T47D (cell line): ENCODE measurements around the gene RACGAP1.

Experiments used
- DNase-seq, 2 experiments: peaks; one replicate each; pipeline versions ENCODE4 v3.0.0 to v3.0.0-alpha.2; 2011 to 2012; ENCODE audit warnings: low read depth in 1 of 2, low spot score in 1 of 2
- JUND ChIP-seq: IDR thresholded peaks from 2 replicates; pipeline ENCODE4 v1.6.1; 2012; ENCODE audit warnings: low read depth
- in situ Hi-C: cut with HindIII; loops from 2 replicates; pipeline ENCODE4 v1.10.0; 2016; ENCODE audit warnings: low sequenced_read_pairs, low pct_unique_long_range_greater_than_20kb

RACGAP1 gene

DNA sequence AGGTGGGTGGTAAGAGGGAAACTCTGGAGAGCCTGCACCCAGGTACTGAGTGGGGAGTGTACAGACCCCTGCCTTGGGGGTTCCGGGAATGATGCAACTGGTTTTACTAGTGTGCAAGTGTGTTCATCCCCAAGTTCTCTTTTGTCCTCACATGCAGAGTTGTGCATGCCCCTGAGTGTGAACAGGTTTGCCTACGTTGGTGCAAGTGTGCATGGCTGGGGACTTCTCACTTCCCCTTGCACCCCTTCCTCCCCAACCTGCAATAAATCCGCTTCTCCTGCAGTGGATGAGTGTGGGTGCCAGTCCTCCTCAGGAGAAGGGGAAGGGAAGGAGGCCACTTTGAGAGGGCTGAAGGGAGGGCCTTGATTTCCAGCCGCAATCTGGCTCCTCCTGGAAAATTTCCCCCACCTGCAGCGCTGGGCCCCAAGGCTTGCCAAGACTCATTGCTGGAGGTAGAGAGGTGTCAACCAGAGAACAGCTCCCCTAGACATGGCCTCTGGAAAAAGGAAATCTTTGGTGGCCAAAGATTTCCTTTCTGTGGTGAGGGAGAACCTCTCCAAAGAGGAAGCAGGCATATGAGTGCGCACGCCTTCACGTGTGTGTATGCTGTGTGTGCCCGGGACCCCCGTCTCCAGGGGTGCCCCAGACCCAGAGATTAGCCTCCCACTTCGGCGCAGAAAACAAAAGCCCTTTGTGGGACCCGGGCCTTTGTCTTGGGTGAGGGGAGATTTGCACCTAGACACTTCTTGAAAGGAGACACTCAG lies 69.2 kb downstream of the RACGAP1 start:
- TF ChIP-seq JUND, result no peak
- in situ Hi-C loops, result no loop called here
- no peak for DNase-seq

DNA sequence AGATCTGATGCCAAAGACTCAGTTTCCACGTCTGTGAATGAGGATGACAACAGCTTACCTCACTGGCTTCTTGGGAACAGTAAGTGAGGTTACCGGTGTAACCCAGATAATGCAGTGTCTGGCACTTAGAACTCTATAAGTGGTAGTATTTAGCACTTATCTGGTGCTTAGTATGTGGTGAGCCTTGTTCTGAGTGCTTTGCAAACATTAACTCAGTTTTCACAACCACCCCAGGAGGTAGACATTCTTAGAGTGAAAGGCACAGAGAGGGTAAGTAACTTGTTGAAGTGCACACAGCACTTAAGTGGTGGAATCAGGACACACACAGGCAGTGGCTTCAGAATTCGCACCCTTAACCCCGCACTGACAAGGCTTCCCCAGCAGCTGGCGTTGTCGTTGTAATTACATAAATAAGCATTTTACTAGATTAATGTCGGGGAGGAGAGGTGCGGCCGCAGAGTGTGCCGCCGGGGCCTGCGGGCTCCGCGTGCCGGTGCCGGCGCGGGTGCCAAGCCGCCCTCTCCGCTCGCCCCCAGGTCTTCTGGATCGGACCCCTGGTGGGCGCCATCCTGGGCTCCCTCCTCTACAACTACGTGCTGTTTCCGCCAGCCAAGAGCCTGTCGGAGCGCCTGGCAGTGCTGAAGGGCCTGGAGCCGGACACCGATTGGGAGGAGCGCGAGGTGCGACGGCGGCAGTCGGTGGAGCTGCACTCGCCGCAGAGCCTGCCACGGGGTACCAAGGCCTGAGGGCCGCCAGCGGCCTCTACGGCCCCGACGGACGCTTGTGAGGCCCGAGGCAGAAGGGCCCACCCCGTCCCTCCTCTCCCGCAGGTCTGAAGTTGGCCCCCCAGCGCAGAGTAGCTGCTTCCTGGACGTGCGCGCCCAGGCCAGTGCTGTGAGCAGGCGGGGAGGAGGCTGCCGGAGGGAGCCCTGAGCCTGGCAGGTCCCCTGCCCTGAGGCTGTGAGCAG lies 70.1 kb downstream of the RACGAP1 start:
- DNase-seq, result no peak
- TF ChIP-seq JUND, result no peak
- in situ Hi-C loops, result no loop called here

DNA sequence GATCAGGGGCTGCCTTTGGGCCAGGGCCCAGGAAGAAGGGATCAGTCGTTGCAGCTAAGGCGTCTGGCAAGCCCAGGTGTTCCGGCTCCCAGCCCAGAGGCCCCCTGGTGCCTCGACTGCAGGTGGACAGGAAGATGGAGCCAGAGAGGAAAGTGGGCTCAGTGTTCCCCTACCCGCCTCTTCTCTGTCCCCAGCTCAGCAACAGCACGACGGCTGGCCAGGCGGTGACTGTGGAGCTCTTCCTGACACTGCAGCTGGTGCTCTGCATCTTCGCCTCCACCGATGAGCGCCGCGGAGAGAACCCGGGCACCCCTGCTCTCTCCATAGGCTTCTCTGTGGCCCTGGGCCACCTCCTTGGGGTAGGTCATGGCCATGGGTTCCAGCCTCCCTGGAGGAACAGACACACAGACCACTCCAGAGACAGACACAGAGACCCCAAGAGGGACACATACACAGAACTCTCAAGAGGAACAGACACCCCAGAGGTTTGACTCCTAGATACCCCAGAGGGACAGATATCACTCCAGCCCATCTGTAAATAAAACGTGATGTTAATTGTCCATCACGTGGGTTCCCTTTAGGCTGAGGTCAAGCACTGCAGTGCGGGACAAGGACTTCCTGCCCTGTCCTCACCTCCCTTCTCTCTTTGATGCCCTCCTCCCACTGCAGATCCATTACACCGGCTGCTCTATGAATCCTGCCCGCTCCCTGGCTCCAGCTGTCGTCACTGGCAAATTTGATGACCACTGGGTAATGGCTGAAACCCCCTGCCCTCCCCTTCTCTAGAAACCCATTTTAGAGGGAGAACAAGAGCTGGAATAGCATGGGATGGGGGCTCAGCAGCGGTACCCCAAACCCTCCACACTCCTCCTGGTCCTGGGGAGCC lies 71.1 kb downstream of the RACGAP1 start:
- TF ChIP-seq JUND, result no peak
- DNase-seq, result no peak
- in situ Hi-C loops, result no loop called here

DNA sequence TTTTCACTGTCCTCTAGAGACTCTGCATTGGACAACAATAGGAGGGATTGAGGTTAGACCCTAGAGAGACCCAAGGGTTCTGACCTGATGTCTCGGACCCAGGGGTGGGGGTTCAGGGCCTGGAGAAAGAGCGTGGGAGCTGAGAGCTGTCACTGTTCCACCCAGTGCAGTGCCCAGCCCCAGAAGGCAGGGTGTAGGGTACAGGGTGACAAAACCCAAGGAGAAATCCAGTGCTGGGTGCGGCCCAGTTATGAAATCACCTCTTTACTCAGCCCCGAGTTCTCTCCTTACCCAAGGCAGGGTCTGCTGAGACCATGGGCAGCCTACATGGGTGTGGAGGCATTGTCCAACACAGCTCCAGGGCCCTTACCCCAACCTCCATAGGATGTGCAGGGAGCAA lies 72.1 kb downstream of the RACGAP1 start:
- no peak for DNase-seq
- in situ Hi-C loops, result no loop called here
- TF ChIP-seq JUND, result no peak

DNA sequence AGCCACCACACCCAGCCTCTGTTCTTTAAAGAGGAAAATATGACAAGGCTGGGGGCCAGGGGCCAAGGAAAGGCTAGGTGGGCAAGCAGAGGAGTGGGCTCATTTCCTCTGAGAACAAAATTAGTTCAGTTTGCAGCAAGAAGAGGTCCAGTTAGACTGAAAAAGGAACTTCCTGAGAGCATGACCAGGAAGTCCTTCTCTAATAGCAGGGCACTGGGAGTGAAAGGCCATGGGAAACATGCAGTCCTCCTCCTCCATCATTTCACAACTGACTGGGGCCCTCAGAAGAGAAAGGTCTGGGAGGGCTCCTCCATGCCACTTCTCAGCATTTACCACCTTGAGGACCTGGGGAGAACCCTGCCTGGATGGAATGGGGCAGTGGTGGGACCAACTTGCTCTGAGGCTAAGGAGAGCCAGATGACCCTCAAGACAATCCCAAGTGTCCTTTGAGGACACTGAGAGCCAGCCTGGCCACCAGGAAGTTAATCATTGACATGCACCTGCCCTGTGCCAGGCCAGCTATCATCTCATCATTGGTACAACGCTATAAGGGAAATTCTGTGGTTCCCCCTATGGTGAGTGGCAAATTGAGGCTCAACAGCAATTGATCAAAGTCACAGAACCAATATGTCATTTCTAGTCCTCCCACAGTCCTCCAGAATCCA lies 72.8 kb downstream of the RACGAP1 start:
- no peak for DNase-seq
- no peak for TF ChIP-seq JUND
- in situ Hi-C loops, result no loop called here

DNA sequence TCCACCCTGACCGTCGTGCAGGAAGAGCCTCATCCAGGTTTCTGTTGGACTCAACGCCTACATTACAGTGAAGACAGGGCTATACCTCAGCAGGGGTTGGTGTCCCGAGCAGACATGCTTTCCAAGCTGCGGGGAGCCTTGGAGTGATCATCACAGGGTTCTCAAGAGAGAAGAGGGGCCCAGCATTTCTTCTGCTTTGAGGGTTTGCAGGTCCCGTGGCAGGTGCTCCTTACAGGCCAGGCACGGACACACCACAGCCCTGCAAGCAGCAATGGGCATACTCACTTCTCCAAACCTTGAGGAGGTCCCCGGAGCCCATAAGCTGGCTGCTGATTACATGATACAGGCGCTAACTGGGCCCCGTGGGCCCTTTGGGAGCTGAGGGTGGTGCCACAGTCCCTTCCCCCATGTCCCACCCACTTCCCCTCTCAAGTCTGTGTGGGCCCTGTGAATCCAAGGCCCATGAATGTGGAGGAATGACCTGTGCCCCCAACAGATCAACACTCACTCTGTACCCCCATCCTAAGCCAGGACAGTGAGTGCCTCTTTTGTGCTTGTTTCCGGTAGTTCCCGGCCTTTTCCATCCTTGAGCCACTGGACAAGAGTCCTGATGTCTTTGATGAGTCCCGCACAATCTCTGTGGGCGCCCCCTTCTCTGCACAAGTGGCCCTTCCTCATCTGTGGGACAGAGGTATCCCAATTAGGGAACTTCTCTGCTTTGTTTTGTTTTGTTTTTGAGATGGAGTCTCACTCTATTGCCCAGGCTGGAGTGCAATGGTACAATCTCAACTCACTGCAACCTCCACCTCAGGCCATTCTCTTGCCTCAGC lies 73.7 kb downstream of the RACGAP1 start:
- no peak for DNase-seq
- TF ChIP-seq JUND, result no peak
- in situ Hi-C loops, result no loop called here

DNA sequence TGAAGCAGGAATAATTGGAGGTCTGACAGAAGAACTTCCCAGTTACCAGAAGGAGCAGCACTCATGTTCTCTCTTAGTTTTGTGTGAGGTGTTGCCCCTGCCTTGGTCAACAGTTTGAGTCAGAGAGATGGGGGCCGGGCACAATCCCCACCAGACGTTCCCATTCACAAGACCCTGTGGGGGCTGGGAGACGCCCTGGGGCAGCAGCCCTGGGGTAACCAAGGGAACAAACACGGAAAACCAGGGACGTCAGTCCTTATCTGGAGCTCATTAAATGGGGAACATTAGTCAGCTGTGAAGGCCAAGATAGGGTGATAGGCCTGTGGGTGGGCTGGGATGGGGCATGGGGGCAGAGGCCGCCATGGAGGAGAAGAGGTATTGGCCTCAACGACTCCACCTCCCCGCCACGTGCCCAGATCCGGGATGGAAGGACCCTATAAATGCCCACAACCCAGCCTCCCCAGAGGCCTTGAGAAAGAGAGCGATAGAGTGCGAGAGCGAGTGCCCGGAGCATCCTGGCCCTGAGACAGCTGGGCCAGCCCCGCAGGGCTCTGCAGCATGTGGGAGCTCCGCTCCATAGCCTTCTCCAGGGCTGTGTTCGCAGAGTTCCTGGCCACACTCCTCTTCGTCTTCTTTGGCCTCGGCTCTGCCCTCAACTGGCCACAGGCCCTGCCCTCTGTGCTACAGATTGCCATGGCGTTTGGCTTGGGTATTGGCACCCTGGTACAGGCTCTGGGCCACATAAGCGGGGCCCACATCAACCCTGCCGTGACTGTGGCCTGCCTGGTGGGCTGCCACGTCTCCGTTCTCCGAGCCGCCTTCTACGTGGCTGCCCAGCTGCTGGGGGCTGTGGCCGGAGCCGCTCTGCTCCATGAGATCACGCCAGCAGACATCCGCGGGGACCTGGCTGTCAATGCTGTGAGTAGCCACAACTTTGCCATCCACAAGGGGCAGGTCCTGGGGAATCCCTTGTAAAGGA lies 74.7 kb downstream of the RACGAP1 start, which contains the start of gene AQP2:
Gene AQP2 (plus strand): TSS at position 465 of the 979 bp plus-strand sequence. CDS start 94 bp downstream, at position 559.
- in situ Hi-C loops, result no loop called here
- TF ChIP-seq JUND, result no peak
- DNase-seq, result no peak

DNA sequence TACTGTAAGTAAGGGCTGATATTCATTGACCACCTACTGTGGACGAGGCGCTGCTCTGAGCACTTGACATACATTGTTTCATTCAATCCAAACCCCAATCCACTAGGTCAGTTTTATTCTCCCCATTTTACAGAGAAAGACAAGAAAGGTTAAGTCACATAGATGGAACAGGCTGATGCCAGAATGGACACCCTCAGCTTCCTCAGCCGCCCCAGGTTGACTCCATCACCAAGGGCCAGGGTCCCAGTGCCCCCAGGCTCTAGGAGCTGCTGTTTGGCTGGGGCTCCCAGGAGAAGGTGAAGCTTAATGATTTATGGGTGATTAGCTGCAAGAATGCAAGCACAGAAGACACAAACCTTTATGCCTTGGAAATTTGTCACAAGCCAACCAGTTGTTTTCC lies 75.4 kb downstream of the RACGAP1 start:
- in situ Hi-C loops, result no loop called here
- no peak for TF ChIP-seq JUND
- DNase-seq, result no peak

DNA sequence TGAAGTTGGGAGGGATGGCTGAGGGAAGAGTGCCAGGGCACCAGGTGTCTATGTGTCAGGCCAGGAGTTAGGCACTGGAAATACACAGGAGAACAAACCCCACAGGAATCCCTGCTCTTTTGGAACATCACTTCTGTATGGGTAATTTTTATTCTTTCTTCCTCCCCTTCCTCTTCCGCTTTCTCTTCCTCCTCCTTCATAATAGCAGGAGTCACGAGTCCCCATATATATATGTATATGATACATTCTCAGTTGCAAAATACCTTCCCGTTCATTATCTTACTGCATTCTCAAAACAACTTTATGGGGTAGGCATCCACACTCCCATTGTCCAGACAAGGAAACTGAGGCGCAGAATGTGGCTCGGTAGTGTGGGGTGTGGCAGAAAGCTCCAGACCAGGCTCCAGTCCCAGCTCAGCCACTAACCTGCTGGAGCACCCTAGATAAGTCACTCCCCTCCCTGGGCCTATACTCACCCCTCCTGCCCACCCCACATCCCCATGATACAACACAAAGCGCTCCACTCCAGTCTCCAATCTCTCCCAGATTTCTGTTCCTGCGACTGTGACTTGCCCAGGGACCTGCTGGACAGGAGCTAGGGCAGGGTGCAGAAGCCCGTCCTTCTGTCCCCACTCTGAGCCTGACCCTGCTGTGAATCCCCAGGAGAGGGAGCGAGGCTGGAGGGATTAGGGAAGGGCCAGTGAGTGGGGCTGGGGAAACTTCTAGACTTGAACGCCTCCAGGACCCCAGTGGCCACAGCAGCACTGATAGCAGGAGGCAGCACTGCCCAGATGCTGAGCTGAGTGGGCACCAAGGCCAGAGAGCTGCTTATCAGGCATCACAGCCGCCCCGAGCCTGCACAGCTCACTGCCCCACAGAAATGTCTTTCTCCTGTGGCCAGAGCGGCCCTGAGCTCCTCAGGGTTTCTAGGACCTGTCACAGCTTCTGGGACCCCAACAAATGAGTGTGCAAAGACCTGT lies 76.1 kb downstream of the RACGAP1 start:
- in situ Hi-C loops, result no loop called here

More for the DNA sequence above, 76.1 kb downstream of the RACGAP1 start:
- TF ChIP-seq JUND, result no peak
- no peak for DNase-seq
